ENCODE measurements around the gene ABHD8. TPM values are rescaled to one million over a fixed set of nuclear protein-coding genes. Genes with fewer than 3 reads are reported as not detected.

ABHD8 gene, protein sequence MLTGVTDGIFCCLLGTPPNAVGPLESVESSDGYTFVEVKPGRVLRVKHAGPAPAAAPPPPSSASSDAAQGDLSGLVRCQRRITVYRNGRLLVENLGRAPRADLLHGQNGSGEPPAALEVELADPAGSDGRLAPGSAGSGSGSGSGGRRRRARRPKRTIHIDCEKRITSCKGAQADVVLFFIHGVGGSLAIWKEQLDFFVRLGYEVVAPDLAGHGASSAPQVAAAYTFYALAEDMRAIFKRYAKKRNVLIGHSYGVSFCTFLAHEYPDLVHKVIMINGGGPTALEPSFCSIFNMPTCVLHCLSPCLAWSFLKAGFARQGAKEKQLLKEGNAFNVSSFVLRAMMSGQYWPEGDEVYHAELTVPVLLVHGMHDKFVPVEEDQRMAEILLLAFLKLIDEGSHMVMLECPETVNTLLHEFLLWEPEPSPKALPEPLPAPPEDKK
- 13.0 TPM for polyA plus RNA-seq (2012; ENCODE audit: insufficient read length, low read depth)

- TF ChIP-seq FOXP2 (optimal IDR thresholded peaks at IDR 0.05; ENCODE audit: borderline replicate concordance, extremely low read depth, extremely low read length, insufficient read depth) (peak; percentile 41), TAF1 (IDR thresholded peaks at IDR 0.05; ENCODE audit: borderline replicate concordance, insufficient read depth, low read length) (no peak)
These were observed at the start of gene ABHD8 for GRCh38 chr19:17303167-17303939. Gene ABHD8, minus strand, starts transcription at chr19:17303425. Its CDS starts 1,809 bp downstream, at chr19:17301616.

DNA sequence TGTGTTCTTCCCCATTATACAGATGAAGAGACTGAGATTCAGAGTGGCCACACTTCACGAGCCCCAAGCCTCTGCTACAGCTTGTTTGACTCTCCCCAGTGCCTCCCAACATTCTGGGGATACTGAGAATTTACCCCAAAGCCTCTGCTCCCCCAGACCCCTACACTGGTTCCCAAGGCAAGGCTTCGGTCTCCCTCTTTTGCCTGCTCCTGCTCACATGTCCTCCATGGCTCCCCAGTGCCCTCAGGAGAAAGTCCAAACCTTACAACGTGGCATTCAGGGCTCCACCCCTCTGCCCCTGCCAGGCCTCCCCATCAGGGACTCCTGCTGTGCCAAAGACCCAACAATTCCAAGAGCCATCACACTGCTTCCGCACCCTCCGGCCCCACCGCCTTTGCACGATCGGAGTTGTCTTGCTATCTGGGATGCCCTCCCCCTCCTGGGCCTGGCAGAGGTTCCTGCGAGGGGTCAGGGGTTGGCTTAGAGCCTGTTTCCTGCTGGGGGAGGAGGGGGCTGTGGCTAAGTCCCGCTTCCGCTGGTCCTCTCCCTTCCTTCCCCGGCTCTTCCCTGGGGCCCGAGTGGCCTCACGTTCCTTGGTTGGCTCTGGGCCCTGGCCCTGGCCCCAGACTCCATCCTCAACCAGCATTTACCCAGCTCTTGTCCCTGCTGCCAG, 49.5 kb upstream of the ABHD8 start:
- TF ChIP-seq FOXP2 (optimal IDR thresholded peaks at IDR 0.05; ENCODE audit: borderline replicate concordance, extremely low read depth, extremely low read length, insufficient read depth) (no peak), POLR2AphosphoS5 (IDR thresholded peaks at IDR 0.05; ENCODE audit: low read depth, low read length) (no peak), REST (IDR thresholded peaks at IDR 0.05; ENCODE audit: insufficient read depth in 1 of 2, low read depth in 2 of 2, low read length in 2 of 2) (peak in 1 of 2 experiments; percentile 57; a peak in 1 of 4 replicates), SIN3A (IDR thresholded peaks at IDR 0.05; ENCODE audit: borderline replicate concordance, insufficient read depth, low read length) (no peak)

GRCh38 chr19:17351815-17352435, 48.7 kb upstream of the ABHD8 start:
- peak; percentile 45 for TF ChIP-seq FOXP2 (optimal IDR thresholded peaks at IDR 0.05; ENCODE audit: borderline replicate concordance, extremely low read depth, extremely low read length, insufficient read depth)
- TF ChIP-seq SIN3A (IDR thresholded peaks at IDR 0.05; ENCODE audit: borderline replicate concordance, insufficient read depth, low read length), result no peak
- TF ChIP-seq POLR2AphosphoS5 (IDR thresholded peaks at IDR 0.05; ENCODE audit: low read depth, low read length), result no peak
- TF ChIP-seq TAF1 (IDR thresholded peaks at IDR 0.05; ENCODE audit: borderline replicate concordance, insufficient read depth, low read length), result no peak

GRCh38 chr19:17348700-17349099, 45.5 kb upstream of the ABHD8 start:
- TF ChIP-seq TAF1 (IDR thresholded peaks at IDR 0.05; ENCODE audit: borderline replicate concordance, insufficient read depth, low read length) (no peak), POLR2AphosphoS5 (IDR thresholded peaks at IDR 0.05; ENCODE audit: low read depth, low read length) (0 out of 2 replicates have a peak, but pooled peaks have one; percentile 39), FOXP2 (optimal IDR thresholded peaks at IDR 0.05; ENCODE audit: borderline replicate concordance, extremely low read depth, extremely low read length, insufficient read depth) (peak; percentile 52), REST (IDR thresholded peaks at IDR 0.05; ENCODE audit: insufficient read depth in 1 of 2, low read depth in 2 of 2, low read length in 2 of 2) (no peak; a peak in 1 of 4 replicates), SIN3A (IDR thresholded peaks at IDR 0.05; ENCODE audit: borderline replicate concordance, insufficient read depth, low read length) (no peak)

DNA sequence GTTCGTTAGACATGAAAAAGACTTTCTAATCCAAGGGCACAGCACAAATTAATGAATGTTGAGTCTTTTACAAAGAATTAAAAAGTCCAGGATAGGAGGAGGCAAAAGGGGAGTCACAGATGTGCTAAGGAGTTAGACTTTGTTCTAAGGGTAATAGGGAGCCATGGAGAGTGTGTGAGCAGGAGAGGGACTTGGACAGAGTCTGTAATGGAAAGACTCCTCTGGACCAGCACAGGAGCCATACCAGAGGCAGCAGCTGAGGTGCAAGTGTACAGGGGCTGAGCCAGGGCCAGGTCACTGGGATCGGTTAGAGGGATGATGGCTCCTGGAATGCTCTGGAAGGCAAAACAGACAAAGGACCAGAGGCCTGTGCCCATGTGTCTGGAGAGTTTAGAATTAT, 44.7 kb upstream of the ABHD8 start:
- no peak for TF ChIP-seq REST (IDR thresholded peaks at IDR 0.05; ENCODE audit: insufficient read depth in 1 of 2, low read depth in 2 of 2, low read length in 2 of 2)
- TF ChIP-seq TAF1 (IDR thresholded peaks at IDR 0.05; ENCODE audit: borderline replicate concordance, insufficient read depth, low read length), result no peak
- no peak for TF ChIP-seq POLR2AphosphoS5 (IDR thresholded peaks at IDR 0.05; ENCODE audit: low read depth, low read length)
- TF ChIP-seq SIN3A (IDR thresholded peaks at IDR 0.05; ENCODE audit: borderline replicate concordance, insufficient read depth, low read length), result no peak
- TF ChIP-seq FOXP2 (optimal IDR thresholded peaks at IDR 0.05; ENCODE audit: borderline replicate concordance, extremely low read depth, extremely low read length, insufficient read depth), result no peak
